Measurements from ENCODE around the gene DHRS7. TPM values are rescaled to one million over a fixed set of nuclear protein-coding genes. Genes with fewer than 3 reads are reported as not detected.

The DHRS7 gene
- total and polyA plus RNA-seq, 10 of the 15 experiments (the other 5 are each of a cell fraction or from before 2014, with no cell fraction given) = 55.0 to 99.8 (median 62.2) TPM

DNA sequence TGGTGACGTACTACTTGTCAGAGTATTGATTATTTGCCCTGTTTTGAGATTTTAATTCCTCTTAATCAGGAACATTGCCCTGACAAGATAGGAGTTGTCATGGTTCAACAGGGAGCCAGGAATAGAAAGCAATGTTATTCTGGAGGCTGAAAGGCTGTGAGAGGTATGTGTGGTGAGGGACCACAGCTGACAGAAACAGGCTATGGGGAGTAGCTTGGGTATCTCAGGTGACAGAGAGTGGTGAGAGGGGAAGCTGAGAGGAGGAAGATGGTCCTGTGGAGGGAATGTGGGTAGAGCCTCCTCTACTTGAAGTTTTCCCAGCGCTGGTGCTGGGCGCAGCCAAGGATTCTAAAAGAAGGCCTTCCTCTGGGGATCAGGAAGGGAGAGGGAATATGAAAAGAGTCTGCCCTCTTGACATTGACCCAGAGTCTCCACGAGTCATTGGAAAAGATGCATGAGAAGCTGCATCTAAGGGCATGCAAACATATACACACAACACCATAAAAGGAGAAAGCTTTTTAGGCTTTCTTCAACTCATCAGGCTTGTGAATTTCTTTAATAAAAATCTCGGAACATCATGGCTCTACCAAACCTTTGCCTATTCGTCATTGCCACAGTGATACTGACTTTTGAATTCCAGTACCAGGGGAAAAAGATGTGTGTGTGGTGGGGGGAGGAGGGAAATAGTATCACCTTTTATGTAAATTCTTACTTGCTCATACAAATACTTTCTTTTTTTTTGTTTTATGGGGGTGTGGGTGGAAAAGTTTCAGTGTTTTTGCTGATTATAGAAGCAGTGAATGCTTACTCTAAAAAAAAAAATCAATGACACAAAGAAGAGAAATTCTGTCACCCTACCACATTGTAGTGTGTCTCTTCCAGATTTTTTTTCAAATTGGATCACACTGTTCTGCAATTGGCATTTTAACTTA is 39.9 kb upstream of the DHRS7 start (continued):
- TF ChIP-seq, protein P1, sequence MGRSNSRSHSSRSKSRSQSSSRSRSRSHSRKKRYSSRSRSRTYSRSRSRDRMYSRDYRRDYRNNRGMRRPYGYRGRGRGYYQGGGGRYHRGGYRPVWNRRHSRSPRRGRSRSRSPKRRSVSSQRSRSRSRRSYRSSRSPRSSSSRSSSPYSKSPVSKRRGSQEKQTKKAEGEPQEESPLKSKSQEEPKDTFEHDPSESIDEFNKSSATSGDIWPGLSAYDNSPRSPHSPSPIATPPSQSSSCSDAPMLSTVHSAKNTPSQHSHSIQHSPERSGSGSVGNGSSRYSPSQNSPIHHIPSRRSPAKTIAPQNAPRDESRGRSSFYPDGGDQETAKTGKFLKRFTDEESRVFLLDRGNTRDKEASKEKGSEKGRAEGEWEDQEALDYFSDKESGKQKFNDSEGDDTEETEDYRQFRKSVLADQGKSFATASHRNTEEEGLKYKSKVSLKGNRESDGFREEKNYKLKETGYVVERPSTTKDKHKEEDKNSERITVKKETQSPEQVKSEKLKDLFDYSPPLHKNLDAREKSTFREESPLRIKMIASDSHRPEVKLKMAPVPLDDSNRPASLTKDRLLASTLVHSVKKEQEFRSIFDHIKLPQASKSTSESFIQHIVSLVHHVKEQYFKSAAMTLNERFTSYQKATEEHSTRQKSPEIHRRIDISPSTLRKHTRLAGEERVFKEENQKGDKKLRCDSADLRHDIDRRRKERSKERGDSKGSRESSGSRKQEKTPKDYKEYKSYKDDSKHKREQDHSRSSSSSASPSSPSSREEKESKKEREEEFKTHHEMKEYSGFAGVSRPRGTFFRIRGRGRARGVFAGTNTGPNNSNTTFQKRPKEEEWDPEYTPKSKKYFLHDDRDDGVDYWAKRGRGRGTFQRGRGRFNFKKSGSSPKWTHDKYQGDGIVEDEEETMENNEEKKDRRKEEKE (IDR thresholded peaks at IDR 0.05) = no peak
- TF ChIP-seq MEF2B (IDR thresholded peaks at IDR 0.05; ENCODE audit: partially characterized antibody, poor library complexity, severe bottlenecking) (peak; percentile 79), TCF12 (IDR thresholded peaks at IDR 0.05; ENCODE audit: low read depth, low read length) (peak; percentile 64; the same call in 1 of the 2 replicates), ZBED1 (IDR thresholded peaks at IDR 0.05; ENCODE audit: borderline replicate concordance) (peak; percentile 14; the same call in 1 of the 2 replicates), CHD1 (IDR thresholded peaks at IDR 0.05; ENCODE audit: low read depth, low read length) (0 out of 2 replicates have a peak, but pooled peaks have one; percentile 21), SMAD1 (IDR thresholded peaks at IDR 0.05; ENCODE audit: low read depth, partially characterized antibody) (no peak), ETV6 (conservative IDR thresholded peaks at IDR 0.05 in 1 of 2, IDR thresholded peaks at IDR 0.05 in 1 of 2; ENCODE audit: borderline replicate concordance in 1 of 2, low read depth in 1 of 2) (peak in 1 of 2 experiments; percentile 32; a peak in 1 of 4 replicates), KLF5 (IDR thresholded peaks at IDR 0.05; ENCODE audit: partially characterized antibody) (no peak), MTA2 (IDR thresholded peaks at IDR 0.05; ENCODE audit: low read depth) (peak; percentile 9; the same call in 1 of the 2 replicates), BMI1 (IDR thresholded peaks at IDR 0.05; ENCODE audit: borderline replicate concordance) (no peak), SIX5 (IDR thresholded peaks at IDR 0.05; ENCODE audit: low read depth, low read length, severe bottlenecking) (no peak), EED (IDR thresholded peaks at IDR 0.05; ENCODE audit: low read depth) (peak; percentile 84), EZH2 (IDR thresholded peaks at IDR 0.05; ENCODE audit: borderline replicate concordance, control insufficient read depth, low read depth, low read length) (no peak), TCF7 (IDR thresholded peaks at IDR 0.05; ENCODE audit: borderline replicate concordance) (peak; percentile 11; the same call in 1 of the 2 replicates), ATF7 (IDR thresholded peaks at IDR 0.05; ENCODE audit: low read depth) (peak; percentile 63; the same call in 1 of the 2 replicates), PAX8 (IDR thresholded peaks at IDR 0.05) (no peak), CREM (IDR thresholded peaks at IDR 0.05; ENCODE audit: low read depth) (0 out of 2 replicates have a peak, but pooled peaks have one; percentile 51), MXI1 (IDR thresholded peaks at IDR 0.05; ENCODE audit: low read depth, low read length) (no peak), RFX5 (IDR thresholded peaks at IDR 0.05; ENCODE audit: low read depth, low read length) (no peak), SMAD5 (IDR thresholded peaks at IDR 0.05; ENCODE audit: low read depth) (0 out of 2 replicates have a peak, but pooled peaks have one; percentile 41), HDGF (IDR thresholded peaks at IDR 0.05) (peak; percentile 78; the same call in 1 of the 2 replicates), GATAD2B (conservative IDR thresholded peaks at IDR 0.05; ENCODE audit: low read depth) (peak; percentile 69; the same call in 1 of the 2 replicates), CBFB (IDR thresholded peaks at IDR 0.05; ENCODE audit: low read depth) (peak; percentile 12; the same call in 1 of the 2 replicates), SPI1 (IDR thresholded peaks at IDR 0.05; ENCODE audit: borderline replicate concordance, insufficient read depth, low read depth, low read length) (peak; percentile 32; the same call in 1 of the 2 replicates), RAD51 (IDR thresholded peaks at IDR 0.05) (no peak), HDAC6 (IDR thresholded peaks at IDR 0.05; ENCODE audit: unreplicated experiment) (no peak)
- TF ChIP-seq, protein P2, sequence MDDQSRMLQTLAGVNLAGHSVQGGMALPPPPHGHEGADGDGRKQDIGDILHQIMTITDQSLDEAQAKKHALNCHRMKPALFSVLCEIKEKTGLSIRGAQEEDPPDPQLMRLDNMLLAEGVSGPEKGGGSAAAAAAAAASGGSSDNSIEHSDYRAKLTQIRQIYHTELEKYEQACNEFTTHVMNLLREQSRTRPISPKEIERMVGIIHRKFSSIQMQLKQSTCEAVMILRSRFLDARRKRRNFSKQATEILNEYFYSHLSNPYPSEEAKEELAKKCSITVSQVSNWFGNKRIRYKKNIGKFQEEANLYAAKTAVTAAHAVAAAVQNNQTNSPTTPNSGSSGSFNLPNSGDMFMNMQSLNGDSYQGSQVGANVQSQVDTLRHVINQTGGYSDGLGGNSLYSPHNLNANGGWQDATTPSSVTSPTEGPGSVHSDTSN (IDR thresholded peaks at IDR 0.05; ENCODE audit: insufficient replicate concordance, low read depth, low read length) = peak; percentile 12

Measured in GM12878 (cell line).